NCI-H82 treated with DMSO at 0.1 percent for 48 hours (cell line): ENCODE measurements around the gene SFMBT2.
"Not testable (repeated sequence)": the region's sequence is repeated elsewhere in the genome, so short reads cannot be mapped to it uniquely, and the experiment has no call there.

ENCODE experiments used
- DNase-seq: peaks from one replicate; lab custom pipeline; 2025; ENCODE audit not compliant: unreplicated experiment; lab: John Stamatoyannopoulos, UW

The SFMBT2 gene

DNA sequence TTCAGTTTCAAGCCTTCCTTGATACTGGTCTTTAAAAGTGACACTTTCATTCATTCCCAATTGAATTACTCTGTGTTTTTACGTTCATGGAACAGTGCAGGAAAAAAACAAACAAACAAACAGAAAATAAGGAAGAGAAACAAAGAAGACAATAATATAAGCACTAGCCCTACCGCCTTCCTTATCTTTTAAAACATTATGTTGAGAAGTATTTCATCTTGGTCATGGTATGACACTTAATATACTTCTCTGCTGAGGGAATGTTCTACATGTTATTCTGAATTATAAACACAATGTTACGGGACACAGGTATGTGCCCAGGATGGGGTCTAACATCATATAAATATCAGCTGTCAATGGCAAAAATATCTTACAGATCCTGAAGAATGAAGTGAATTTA is 176.7 kb downstream of the SFMBT2 start:
- DNase-seq: no peak

DNA sequence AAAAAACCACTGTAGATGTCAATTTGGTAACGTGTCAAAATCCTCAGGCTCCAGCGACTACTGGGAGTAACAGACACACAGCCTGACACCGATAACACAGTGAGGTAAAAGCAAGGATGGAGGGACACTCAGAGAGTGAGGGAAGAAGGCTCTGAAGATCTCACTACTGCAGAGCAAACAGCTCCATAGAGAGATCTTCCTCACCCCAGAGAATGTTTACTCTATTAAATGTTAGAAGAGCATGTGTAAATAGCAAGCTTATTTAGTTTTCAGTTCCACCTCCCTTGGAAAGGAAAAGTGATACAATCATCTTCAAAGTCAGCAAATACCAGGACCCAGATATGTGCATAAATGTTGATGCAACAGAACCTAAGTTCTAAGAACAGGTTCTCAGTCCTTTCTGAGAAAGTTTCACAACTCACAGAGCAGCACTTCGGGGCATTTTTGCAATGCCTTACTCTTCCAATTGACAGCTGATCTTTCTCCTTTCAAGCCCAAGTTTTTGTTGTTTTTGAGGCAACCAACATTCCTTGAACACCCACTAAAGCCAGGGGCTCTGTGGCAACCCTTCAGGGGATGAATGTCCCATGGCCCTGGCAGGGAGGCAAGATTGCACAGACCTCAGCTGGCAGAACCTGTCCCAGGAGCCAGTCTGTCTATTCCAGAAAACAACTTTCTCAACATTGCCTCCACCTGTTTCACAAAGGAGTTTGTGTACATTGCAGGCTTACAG is 177.4 kb downstream of the SFMBT2 start:
- DNase-seq: no peak

DNA sequence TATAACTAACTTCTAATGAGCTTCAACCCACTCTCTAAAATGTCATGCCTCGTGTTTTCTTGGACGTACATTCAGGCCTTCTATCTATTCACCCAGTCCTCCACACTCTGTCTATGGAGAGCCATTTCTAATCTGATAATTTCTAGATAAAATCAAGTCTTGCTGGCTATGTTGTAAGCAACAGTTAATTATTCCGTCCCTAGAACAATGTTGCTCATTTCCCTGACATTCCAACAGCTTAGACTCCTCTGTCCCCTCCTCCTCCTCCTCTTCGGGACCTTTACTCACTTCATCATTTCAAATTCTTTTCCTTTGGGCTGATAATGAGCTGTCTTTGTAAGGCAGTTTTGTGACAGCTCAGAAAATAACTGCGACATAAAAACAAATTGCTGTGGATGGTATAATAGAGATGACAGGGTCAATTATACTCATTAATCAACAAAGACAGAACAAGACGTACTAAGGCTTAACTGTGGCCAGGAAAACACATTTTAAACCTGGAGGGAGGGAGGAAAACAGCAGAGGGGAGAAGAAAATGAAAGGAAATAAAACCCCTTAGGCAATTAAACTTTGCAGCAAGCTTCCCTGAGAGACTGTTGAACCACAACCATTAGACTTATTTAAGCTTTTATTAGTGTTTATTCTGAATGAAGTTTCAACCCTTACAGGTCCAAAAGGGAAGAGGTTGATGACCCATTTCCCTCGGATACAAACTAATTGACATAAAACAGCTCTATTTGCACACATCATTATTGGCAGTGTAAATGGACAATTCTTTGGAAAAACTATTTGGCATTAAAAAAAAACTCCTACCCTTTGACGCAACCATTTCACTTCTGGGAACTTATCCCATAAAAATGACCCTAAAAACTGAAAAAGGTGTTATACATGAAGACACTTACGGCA is 179.1 kb downstream of the SFMBT2 start:
- no peak for DNase-seq

DNA sequence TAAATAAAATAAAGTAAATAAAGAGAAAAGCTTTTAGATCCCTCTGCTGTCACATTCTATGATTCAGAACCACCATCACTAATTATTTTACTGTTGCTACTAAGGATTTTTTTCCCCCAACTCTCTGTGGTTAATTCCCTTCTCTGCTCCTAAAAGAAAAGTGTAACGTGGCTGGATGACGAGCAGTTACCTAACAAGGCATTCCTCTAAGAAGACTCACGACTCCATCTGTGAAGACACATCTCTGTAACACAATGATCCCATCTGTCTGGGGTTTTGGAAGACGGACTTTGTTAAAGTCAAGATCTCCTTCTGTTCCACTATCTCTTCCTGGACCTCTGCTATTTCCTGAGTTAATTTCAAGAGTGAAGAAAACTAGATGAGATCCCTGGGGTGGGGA is 179.9 kb downstream of the SFMBT2 start:
- DNase-seq: no peak

DNA sequence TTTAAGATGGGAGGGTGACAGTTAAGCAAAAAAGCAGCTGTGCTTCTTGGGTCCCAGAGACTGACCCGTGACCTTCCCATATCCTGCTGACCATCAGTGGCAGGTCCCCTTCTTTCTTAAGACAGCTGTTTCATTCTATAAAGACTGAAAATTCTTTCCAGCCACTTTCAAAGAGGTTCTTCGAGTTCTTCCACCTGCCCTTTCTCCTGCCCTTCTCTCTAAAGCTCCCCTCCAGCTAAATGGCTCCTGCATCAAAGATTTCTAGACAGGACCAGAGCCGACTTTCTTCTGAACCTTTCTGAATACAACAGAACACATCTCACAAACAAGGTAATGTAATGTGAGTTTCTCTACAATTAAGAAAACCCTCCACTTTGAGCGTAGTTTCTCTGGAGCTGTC is 180.8 kb downstream of the SFMBT2 start:
- no peak for DNase-seq

DNA sequence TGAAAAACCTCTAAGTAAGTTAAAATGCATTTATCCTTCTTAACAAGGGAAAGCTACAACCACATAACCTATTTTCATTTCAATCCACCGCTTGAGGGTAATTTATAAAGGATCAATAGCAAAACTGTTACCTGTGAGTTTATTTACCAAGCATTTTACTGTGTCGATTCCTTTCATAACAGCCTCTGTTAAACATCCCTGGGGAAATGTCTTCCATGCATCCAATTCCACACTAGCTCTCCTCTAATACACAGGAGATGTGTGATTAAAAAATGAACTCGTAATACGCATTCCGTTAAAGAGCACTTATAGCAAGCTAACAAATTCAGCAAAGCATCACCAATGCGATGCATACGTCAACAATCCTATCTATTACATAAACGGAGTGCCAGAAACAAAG is 185.7 kb downstream of the SFMBT2 start:
- no peak for DNase-seq

DNA sequence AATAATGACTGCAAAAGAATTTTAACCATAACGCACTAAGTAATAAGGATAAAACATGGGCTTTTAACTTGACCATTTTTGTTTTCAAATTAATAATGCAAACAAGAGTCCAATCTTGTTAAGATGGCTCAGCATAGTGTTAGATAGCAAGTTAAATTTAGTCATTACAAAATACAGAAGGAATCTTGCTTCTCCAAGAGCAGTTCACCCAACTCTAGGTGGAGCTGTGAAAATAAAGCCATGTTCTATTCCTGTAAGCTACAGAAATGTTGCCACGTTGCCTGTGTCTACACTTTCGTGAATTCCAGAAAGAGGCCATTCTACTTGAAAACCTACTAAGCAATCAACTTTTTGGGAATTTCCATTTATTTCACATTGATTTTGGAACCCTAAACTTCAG is 191.9 kb downstream of the SFMBT2 start:
- no peak for DNase-seq

DNA sequence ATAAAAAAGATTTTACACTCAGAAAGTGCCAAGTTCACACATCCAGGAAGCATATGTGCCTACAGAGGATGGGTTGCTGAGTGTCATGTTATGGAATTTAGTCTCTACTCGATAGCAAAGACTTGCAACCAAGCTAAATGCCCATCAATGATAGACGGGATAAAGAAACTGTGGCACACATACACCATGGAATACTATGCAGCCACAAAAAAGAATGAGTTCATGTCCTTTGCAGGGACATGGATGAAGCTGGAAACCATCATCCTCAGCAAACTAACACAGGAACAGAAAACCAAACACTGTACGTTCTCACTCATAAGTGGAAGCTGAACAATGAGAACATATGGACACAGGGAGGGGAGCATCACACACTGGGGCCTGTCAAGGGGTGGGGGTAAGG is 198.1 kb downstream of the SFMBT2 start:
- not testable (repeated sequence) for DNase-seq

DNA sequence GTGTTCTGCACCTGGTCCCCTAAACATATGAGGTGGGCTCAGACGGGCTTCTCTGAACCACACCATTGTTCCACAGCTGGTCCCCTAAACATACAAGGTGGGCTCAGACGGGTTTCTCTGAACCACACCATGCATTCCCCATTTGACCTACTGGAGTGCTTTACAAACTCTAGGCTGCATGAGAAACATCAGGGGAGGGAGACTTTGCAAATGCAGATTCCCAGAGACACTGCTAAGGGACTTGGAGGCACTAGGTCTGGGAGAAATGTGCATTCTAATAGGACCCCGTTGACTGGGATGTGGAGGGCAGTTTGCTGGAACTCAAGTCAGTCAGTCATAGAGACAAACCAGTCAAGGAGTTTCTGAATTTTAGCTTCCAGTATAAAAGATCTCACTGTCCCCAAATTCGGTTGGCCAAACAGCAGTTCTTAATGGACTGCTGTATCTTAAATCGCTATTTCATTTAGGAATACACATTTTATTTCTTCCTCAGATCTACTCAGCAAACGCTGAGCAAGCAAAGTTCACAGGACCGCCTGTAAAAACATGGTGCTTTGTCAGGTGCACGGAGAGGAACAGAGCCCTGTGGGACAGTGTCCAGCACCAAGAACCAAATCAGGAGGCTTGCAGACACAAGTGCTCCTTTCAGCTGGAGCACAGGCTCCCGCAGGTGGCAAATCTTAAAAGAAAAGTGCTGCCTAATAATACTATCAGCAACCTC is 198.8 kb downstream of the SFMBT2 start:
- no peak for DNase-seq

DNA sequence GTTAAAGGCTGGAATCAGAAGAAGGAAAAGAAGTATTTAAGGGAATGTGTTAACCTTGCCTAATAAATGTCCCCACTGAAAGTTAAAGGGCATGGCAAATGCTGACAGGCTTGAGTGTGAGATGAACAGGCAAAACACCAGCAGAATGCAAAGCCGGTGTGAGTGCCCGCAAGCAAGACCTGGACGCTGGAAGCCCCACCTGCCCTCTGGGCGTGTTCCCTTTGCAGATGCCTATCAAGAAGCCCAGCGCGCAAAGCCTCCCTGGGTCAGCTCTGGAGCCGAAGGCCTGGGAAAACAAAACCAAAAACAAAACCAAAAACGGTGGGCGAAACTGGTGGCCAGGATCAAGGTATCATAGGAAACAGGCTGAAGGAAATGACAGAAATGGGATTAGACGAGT is 200.3 kb downstream of the SFMBT2 start:
- no peak for DNase-seq

DNA sequence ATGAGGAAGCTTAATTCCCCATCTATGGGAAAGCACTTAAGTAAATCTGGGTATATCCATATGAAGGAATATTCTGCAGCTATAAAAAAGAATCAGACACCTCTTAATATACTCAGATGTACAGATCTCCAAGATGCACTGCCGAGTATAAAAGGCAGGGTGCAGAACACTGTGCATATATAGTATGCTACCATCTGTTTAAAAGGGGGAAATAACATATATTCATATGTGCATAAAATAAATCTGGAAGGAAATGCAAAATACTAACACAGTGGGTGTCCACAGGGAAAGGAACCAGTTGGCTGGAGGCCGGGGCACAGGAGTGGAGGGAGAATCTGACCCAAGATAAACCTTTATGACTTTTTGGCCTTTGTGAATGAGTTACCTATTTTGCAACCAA is 201.4 kb downstream of the SFMBT2 start:
- DNase-seq: no peak

DNA sequence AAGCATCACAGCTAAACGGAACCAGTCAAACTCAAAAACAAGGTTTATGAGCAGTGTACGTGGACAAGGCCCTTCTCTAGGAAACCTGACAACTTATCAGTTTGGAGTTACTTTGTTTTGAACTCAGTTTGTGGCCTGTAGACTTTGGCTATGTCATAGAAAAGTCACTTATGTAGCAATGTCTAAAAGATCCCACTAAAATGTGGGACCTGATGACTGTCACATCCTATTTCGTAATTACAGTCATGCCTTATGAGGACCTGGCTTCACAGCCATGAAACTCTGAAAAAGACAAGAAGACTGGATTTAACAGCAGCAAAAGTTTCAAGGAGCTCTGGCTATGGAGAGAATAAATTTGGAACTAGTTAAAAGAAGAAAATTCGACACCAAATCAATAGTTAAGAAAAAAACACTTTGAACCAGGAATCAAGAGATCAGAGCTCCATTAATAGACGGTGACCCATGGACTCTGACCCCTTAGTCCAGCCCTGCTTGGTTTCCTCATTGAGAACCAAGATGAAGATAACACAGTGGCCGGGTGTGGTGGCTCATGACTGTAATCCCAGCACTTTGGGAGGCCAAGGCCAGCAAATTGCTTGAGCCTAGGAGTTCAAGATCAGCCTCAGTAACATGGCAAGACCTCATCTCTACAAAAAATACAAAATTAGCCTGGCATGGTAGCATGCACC is 204.3 kb downstream of the SFMBT2 start:
- DNase-seq: no peak

DNA sequence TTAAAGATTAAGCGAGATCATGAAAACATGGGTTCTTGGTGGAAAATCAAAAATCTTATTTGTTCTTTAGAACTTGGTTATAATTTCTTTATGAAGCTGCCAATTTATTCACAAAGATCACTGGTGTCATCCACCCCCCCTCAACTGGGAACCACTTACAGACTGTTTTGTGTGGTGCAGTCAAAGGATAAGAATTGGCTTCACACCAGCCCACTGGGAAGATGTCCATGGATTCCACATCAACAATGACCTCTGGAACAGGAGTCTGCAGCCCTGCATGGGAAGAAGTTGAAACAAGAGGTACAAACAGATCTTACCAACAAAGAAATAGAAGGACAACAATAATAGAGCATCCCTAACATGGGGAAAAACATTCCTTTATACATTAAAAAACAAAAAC is 205.2 kb downstream of the SFMBT2 start:
- DNase-seq: no peak

DNA sequence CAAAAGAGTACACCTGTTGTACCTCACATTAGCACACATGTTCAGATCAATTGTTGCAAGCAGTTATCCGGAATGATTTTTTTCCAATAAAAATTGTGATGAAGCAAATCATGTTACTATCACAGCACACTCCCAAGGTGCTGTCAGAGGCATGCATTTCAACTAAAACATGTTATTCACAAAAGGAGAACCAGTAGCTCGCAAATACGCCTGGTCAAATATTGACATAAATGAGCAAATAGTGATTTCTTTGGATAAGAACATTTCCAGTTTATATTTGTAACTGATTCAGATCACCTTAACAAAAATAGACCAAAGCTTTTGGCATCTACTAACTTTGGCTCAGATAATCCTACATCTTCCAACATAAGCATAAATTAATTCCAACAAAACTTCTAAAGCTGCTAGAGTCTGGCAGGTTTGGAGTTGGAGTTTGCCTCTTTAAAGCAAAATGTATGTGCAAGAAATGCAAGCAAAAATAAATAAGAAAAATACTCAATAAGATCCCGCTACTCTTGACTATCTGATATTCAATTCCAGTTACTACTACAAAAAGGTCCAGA is 208.0 kb downstream of the SFMBT2 start:
- DNase-seq: no peak

DNA sequence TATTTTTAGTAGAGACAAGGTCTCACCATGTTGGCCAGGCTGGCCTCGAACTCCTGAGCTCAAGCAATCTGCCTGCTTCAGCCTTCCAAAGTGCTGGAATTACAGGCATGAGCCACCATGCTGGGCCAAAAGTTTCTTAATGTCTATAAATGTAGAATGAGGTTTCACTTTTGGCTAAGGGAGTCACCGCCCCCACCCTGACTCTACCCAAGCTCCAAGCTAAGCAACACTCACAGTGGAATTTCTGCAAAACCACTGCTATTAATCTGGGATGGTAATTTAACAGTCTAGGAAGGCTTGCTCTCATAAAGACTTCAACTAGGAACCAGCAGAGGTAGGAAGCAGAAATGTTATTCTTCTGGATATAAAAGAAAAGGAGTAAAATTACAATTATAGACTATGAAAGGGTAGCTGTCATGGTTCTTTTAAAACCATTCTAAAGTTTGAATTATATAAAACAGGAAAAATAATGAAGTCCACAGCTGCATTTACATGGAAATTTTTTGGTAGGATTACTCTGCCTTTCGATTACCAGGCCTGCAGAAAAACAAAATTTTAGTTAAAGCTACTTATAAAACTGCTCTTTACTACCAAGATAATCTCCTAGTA is 211.6 kb downstream of the SFMBT2 start:
- DNase-seq: no peak

DNA sequence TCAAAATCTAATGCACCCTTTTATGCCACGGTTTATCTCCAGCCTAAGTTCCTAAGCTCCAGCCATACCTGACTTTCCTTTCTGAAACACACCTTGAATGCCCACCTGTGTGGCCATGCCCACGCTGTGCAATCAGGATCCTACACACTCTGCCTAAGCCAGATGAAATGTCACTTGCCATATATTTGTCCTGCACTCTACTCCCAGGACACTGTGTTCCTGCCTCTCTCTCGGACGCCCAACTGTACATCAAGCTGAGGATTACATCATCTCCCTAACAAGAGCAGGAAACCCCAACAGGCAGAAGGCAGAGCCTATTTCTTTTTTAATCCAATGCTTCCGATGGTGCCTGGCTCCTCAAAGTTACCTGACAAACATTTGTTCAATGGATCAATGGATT is 214.6 kb downstream of the SFMBT2 start:
- DNase-seq: no peak

DNA sequence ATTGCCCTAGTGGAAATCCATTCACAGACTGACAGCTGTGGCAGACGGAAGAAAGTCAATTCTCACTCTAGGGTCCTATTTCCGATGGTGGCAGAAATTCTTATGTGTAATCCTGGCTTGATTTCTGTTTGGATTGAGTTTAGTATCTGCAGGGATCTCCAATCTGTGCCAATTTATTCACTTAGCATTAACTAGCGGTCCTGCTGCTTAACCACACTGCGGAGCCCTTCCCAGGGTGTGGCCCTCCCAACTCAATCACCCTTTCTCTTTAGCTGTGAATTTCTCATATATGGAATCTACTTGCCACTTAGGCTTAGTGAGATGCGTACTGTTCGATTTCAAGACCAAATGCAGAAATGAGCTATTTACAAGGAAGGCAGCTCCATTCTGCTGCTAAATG is 215.7 kb downstream of the SFMBT2 start:
- no peak for DNase-seq

DNA sequence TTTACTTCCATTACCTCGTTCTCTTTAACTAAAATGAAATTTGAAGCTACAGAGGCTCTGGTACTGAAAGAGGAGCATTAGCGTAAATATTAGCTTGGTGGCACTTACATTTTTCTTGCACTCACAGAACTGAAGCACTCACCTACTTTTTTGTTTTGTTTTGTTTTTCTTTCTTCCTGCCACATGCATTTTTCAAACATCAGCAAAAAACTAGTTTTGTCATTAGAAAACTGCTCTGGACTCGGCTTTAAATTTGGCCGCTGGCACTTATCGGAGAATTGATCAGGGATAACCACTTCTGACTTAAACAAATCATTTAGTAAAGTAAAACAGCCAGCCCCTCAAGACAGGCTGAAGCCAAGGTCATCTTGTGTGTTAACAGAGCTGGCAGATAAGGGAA is 216.3 kb downstream of the SFMBT2 start:
- no peak for DNase-seq

DNA sequence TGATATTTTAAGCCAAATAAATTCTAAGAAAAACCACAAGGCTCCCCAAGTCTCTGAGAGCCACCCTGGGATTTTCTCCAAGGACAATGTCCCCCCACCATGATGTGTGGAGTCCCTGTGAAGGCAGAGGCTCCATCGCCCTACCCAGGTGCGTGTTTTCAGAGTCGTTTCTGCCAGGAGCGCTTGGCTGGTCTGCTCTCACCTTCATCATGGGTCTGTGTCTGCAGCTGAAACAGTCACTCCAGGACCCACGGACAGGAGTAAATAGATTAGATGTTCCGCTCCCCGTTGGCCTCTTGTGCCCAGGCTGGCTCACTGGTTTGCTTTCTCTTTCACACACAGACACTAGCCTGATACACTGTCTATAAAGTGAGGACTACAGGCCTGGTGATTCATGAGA is 217.5 kb downstream of the SFMBT2 start:
- DNase-seq: no peak

DNA sequence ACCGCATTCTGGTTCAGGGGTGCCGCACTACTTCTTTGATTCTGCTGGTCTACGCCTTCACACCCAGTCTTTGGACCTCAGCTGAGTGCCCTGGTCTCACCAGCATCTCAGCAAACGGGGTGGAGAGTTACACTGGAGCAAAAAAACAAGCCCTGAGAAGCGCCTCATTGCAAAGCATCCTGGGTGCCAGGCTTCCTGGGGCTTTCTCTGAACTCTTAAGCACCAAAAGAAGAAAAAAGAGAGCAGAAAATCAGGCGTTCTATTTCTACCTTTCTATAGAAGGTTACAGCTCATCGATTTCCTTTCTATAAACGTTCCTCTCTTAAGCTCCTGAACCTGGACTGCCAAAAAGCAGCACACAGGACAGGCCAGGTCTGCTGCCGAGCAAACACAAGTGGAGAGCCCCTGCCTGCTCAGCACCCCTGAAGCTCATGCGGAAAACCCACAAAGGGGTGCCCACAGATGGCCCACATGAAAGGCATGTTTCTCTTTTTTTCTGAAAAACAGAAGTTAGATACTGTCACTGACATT is 217.9 kb downstream of the SFMBT2 start:
- DNase-seq: no peak
